Upper lobe of right lung (tissue), 1 donor: Measurements from ENCODE around the gene GDF9. TPM values are rescaled to one million over a fixed set of nuclear protein-coding genes. Genes with fewer than 3 reads are reported as not detected.

ENCODE experiments used
- ATAC-seq: fragments of 200-7000 bp; cut with Tn5 transposase; one replicate; pipeline ENCODE4 v1.9.1; 2020; ENCODE audit warnings: mild to moderate bottlenecking, moderate library complexity
- DNase-seq: peaks from one replicate; pipeline ENCODE4 v3.0.0-alpha.2; 2020
- H3K27ac ChIP-seq: fragments of 200-600 bp; one replicate; pipeline ENCODE4 v1.8.0; 2022
- H3K27me3 ChIP-seq: fragments of 200-600 bp; one replicate; pipeline ENCODE4 v1.8.0; 2022; ENCODE audit warnings: mild to moderate bottlenecking
- H3K36me3 ChIP-seq: fragments of 200-600 bp; one replicate; pipeline ENCODE4 v1.8.0; 2022
- H3K4me1 ChIP-seq: fragments of 200-600 bp; one replicate; pipeline ENCODE4 v1.8.0; 2022
- H3K4me3 ChIP-seq: fragments of 200-600 bp; one replicate; pipeline ENCODE4 v1.8.0; 2022; ENCODE audit warnings: mild to moderate bottlenecking
- H3K9me3 ChIP-seq: fragments of 200-600 bp; one replicate; pipeline ENCODE4 v1.8.0; 2022
- intact Hi-C: fragments of 100-400 bp; cut with DNase I; formaldehyde crosslinking; loops from one replicate; pipeline ENCODE4 v1.11.0; 2022
- total RNA-seq: library from RNA; stranded (reverse); fragmentation: NEBNext Ultra II Directional; extraction: Animal tissue kit (Norgen Biotek cat#: 25700); gene quantifications from one replicate; pipeline ENCODE4 v1.2.1, GENCODE V29; 2021
- TF ChIP-seq, protein P1 (sequence below): fragments of 200-600 bp; IDR thresholded peaks from one replicate; pipeline ENCODE4 v1.8.0; 2022; ENCODE audit warnings: antibody characterized with exemption
- donor health status: DM: no; HTN: yes; CAD: no; lungs with severe emphysema.

The GDF9 gene
- total RNA-seq, 1 donor from 2014 or later: 0.46 TPM

GRCh38 chr5:132877938-132878337 is 11.7 kb upstream of the GDF9 start:
- ATAC-seq: peak; percentile 67
- Histone ChIP-seq H3K9me3 (no peaks in the 10 kb centered on the region), H3K4me3 (no peak overlapping the region), H3K36me3 (peaks cover 77% of the 10 kb centered on the region), H3K27ac (no peak overlapping the region), H3K4me1 (peaks cover 14% of the 10 kb centered on the region), H3K27me3 (no peaks in the 10 kb centered on the region)
- intact Hi-C loops: no loop called here
- TF ChIP-seq, protein P1, sequence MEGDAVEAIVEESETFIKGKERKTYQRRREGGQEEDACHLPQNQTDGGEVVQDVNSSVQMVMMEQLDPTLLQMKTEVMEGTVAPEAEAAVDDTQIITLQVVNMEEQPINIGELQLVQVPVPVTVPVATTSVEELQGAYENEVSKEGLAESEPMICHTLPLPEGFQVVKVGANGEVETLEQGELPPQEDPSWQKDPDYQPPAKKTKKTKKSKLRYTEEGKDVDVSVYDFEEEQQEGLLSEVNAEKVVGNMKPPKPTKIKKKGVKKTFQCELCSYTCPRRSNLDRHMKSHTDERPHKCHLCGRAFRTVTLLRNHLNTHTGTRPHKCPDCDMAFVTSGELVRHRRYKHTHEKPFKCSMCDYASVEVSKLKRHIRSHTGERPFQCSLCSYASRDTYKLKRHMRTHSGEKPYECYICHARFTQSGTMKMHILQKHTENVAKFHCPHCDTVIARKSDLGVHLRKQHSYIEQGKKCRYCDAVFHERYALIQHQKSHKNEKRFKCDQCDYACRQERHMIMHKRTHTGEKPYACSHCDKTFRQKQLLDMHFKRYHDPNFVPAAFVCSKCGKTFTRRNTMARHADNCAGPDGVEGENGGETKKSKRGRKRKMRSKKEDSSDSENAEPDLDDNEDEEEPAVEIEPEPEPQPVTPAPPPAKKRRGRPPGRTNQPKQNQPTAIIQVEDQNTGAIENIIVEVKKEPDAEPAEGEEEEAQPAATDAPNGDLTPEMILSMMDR: no peak
- no peak for DNase-seq

DNA sequence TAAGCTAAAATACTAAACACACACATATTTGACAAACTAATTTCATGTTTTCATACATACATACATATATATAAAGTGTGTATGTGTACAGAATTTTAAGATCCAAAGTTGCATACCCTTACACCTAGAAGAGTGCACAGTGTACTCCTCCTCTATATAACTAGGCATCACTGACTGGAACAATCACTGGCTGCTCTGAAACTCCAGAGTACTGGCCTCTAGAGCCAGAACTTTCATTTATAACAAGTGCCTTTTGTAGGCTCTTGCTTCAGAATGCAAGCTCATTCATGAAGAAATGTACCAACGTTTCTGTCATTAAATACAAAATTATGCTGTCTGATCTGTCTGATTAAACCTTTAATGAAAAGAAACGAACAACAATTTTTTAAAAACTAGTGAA is 11.2 kb upstream of the GDF9 start:
- peaks cover 73% of the 10 kb centered on the region for H3K36me3 ChIP-seq
- no peaks in the 10 kb centered on the region for H3K27me3 ChIP-seq
- TF ChIP-seq, protein P1: no peak
- intact Hi-C loops: no loop called here
- ATAC-seq: no peak
- no peaks in the 10 kb centered on the region for H3K9me3 ChIP-seq
- H3K27ac ChIP-seq: no peak overlapping the region
- DNase-seq: no peak
- peaks cover 18% of the 10 kb centered on the region for H3K4me1 ChIP-seq
- H3K4me3 ChIP-seq: no peak overlapping the region

DNA sequence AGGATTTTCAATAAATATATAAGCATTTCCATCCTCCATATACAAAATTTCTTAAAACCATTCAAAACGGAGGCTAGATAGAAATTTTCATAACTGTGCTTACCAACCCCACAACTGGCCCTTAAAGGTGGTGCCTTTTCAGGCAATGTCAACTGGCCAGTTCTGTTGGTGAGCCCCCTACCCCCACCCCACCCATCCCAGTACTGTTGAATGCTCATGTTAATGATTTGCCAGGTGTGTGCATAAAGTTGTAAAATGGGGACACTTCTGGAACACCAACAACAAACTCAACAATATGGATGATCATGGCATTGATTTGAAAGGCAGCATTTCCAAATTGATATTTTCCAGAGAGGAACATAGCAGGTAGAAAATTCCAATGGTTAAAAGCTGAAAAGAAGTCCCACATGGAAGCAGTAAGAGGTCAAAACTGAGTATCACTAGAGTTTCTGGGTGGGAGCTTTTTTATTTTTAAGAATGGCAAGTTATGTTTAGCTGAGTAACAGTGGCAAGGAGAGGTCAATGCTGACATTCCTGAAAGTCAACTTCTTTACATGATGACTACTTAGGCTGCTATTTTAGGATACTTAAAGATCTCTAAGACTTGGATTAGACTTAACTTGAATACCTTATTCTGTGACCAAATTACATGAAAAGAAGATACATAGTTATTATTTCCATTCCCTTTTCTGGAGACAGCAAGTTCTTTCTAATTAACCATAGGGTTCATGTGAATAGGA is 9.9 kb upstream of the GDF9 start:
- Histone ChIP-seq H3K4me1 (peaks cover 20% of the 10 kb centered on the region), H3K27me3 (no peaks in the 10 kb centered on the region), H3K4me3 (no peak overlapping the region), H3K36me3 (peaks cover 60% of the 10 kb centered on the region), H3K27ac (no peak overlapping the region), H3K9me3 (no peaks in the 10 kb centered on the region)
- intact Hi-C loops: no loop called here
- ATAC-seq: no peak
- DNase-seq: no peak
- TF ChIP-seq, protein P1: no peak

DNA sequence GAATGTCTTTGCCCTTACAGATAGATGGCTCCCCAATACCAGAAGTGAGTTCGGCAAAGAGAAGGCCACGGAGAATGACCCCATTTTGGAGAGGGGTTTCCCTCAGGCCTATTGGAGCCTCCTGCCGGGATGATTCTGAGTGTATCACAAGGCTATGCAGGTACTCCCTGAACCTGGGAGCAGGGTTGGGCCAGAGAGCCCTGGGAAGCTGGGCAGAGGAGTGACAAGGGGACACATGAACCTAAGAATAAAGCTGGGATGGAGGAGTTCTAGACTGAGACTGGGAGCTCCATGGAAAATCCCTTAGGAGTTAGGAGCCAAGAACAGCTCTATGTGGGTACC is 7.6 kb upstream of the GDF9 start:
- intact Hi-C loops: no loop called here
- Histone ChIP-seq H3K36me3 (peaks cover 54% of the 10 kb centered on the region), H3K27me3 (no peaks in the 10 kb centered on the region), H3K27ac (no peak overlapping the region), H3K4me1 (peaks cover 20% of the 10 kb centered on the region), H3K9me3 (no peaks in the 10 kb centered on the region), H3K4me3 (no peak overlapping the region)
- ATAC-seq (no peak), DNase-seq (no peak)
- TF ChIP-seq, protein P1: no peak

- Histone ChIP-seq H3K36me3 (peaks cover 54% of the 10 kb centered on the region), H3K4me3 (no peak within 1 kb of the TSS), H3K27ac (no peak within 1 kb of the TSS), H3K4me1 (peaks cover 20% of the 10 kb centered on the region), H3K27me3 (no peaks in the 10 kb centered on the region), H3K9me3 (no peaks in the 10 kb centered on the region)
- TF ChIP-seq, protein P1: no peak
- ATAC-seq (peak; percentile 64), DNase-seq (no peak)
- intact Hi-C loops: no loop called here
These were observed 7.1 kb upstream of the GDF9 start, which contains the start of gene LEAP2 for GRCh38 chr5:132873119-132873929. TSS of gene LEAP2 (plus strand) at chr5:132873668. CDS start at chr5:132873695, 27 bp downstream.
